GM12873 (cell line): ENCODE measurements around the gene KIF26B.

Source experiments
- CTCF ChIP-seq: IDR thresholded peaks from 2 replicates; pipeline ENCODE4 v1.5.1; 2012; ENCODE audit warnings: low read depth, mild to moderate bottlenecking, moderate library complexity, low read length, control low read depth; ENCODE audit not compliant: insufficient read depth; ENCODE audit errors: missing control alignments

Gene KIF26B

GRCh38 chr1:245651093-245651492 is 496.3 kb downstream of the KIF26B start:
- TF ChIP-seq CTCF: no peak

DNA sequence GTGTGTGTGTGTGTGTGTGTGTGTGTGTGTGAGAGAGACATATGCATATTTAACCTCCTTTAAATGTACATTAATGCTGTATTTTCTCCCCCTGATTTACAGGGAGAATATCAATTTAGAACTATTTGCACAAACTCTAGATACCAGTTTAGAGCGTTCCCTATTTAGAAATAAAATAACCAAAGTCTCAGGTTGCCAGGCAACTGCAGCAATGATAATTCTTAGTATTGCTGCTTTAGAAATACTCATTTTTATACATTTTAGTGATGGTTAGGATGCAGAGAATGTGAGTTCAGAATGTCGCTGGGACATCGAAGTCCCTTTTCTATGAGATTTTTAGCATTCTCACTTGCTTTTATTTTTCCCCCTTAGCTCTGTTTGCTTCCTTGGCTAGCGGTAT is 497.3 kb downstream of the KIF26B start:
- no peak for TF ChIP-seq CTCF

GRCh38 chr1:245652660-245653427 is 498.1 kb downstream of the KIF26B start:
- TF ChIP-seq CTCF: no peak

GRCh38 chr1:245654460-245655050 is 499.8 kb downstream of the KIF26B start:
- TF ChIP-seq CTCF: no peak

GRCh38 chr1:245656189-245656717 is 501.5 kb downstream of the KIF26B start:
- TF ChIP-seq CTCF: no peak

GRCh38 chr1:245657371-245657770 is 502.6 kb downstream of the KIF26B start:
- no peak for TF ChIP-seq CTCF

DNA sequence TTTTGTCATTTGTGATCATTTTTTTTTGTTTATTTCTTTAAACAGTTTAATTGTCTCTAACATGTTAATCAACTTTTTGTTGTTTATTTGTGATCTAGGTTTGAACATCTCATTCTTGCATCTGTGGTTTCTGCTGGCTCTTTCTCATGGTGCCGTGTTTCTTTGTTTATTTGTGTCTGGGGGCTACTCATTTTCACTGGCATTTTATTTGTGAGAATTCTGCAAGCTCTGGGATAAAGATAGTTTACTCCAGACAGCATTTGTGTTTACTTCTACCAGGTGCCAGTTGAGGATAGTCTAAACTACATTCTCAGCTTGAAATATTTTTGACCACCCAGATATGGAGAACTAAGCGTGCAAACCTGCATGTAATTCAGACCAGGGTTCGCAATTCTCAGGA is 508.6 kb downstream of the KIF26B start:
- TF ChIP-seq CTCF: no peak
